ENCODE measurements around the gene CCDC50.

The CCDC50 gene

DNA sequence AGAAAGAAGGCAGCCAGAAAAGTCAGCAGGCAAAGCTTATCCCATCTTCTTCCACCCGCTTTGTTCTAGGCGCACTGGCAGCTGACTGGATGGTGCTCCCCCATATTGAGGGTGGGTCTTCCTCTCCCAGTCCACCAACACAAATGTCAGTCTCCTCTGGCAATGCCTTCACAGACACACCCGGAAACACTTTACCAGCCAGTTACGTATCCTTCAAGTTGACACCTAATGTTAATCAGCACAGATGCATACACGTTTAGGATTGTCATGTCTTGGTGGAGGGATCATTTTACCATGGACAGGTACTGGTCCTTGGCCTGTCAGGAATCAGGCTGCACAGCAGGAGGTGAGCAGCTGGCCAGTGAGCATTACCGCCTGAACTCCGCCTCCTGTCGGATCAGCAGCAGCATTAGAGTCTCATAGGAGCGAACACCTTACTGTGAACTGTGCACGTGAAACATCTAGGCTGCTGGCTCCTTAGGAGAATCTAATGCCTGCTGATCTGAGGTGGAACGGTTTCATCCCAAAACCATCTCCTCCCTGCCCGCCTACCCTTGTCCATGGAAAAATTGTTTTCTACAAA, 72.7 kb downstream of the CCDC50 start:
- no peak overlapping the region for H3K4me3 ChIP-seq (ENCODE audit: low read depth, low read length)
- DNase-seq (ENCODE audit: low read depth), result no peak
- TF ChIP-seq, protein P1, sequence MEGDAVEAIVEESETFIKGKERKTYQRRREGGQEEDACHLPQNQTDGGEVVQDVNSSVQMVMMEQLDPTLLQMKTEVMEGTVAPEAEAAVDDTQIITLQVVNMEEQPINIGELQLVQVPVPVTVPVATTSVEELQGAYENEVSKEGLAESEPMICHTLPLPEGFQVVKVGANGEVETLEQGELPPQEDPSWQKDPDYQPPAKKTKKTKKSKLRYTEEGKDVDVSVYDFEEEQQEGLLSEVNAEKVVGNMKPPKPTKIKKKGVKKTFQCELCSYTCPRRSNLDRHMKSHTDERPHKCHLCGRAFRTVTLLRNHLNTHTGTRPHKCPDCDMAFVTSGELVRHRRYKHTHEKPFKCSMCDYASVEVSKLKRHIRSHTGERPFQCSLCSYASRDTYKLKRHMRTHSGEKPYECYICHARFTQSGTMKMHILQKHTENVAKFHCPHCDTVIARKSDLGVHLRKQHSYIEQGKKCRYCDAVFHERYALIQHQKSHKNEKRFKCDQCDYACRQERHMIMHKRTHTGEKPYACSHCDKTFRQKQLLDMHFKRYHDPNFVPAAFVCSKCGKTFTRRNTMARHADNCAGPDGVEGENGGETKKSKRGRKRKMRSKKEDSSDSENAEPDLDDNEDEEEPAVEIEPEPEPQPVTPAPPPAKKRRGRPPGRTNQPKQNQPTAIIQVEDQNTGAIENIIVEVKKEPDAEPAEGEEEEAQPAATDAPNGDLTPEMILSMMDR (conservative IDR thresholded peaks at IDR 0.05; ENCODE audit: low read depth, low read length), result no peak

DNA sequence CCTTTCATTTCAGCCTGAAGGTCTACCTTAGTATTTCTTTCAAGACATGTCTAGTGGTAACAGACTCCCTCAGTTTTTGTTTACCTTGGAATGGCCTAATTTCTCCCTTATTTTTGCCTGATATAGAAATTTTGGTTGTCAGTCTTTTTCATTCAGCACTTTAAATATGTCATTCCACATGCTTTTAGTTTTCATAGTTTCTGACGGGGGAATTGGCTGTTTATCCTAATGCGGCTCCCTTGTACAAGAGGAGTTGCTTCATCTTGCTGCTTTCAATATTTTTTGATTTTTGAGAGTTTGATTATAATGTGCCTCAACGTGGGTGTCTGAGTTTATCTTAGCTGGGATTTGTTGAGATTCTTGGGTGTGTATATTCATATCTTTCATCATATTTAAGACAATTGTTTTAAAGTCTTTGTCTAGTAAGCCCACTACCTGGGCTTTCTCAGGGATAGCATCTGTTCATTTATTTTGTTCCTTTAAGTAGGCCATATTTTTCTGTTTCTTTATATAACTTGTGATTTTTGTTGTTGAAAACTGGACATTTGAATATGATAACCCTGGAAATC, 80.7 kb downstream of the CCDC50 start:
- no peak for DNase-seq (ENCODE audit: low read depth)
- H3K4me3 ChIP-seq (ENCODE audit: low read depth, low read length), result no peak overlapping the region
- TF ChIP-seq, protein P1 (conservative IDR thresholded peaks at IDR 0.05; ENCODE audit: low read depth, low read length), result no peak

DNA sequence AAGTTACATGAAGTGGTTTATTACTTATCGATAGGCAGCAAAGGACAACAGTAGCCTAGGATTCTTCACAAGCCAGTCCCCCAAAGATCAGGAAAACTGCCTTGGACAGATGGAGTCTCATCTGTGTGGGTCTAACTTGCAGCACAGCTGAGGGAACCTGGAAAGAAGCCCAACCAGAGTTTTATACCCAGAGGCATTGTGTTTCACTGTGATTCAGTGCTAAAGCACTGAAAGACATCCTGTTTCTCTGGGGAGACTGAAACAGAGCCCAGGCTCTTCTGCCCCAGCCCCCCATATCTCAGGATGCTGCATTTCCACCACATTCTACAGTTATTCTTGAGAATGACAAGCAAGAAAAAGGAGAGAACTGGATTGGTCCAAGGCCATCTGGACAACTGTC, 83.6 kb downstream of the CCDC50 start:
- peak; percentile 90 for DNase-seq (ENCODE audit: low read depth)
- TF ChIP-seq, protein P1 (conservative IDR thresholded peaks at IDR 0.05; ENCODE audit: low read depth, low read length), result no peak
- no peak overlapping the region for H3K4me3 ChIP-seq (ENCODE audit: low read depth, low read length)

DNA sequence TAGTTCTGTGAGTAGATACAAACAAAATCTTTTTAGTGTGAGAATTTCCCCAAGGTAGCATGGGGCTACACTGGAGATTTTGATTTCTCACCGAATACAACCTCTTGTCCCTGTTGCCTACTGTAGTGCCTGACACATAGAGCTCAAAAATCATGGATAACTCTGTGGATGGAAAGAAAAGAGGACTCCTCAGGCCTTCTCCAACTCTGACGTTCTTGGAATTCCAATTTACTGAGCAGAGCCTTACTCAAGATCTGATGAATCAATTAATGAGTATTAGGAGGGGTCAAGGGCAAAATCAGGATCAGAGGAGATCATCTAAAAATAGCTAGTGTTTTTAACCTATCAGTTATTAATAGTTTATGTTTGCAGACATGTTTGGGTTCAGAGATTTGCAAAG, 85.1 kb downstream of the CCDC50 start:
- no peak for DNase-seq (ENCODE audit: low read depth)
- TF ChIP-seq, protein P1 (conservative IDR thresholded peaks at IDR 0.05; ENCODE audit: low read depth, low read length), result no peak
- H3K4me3 ChIP-seq (ENCODE audit: low read depth, low read length), result no peak overlapping the region

DNA sequence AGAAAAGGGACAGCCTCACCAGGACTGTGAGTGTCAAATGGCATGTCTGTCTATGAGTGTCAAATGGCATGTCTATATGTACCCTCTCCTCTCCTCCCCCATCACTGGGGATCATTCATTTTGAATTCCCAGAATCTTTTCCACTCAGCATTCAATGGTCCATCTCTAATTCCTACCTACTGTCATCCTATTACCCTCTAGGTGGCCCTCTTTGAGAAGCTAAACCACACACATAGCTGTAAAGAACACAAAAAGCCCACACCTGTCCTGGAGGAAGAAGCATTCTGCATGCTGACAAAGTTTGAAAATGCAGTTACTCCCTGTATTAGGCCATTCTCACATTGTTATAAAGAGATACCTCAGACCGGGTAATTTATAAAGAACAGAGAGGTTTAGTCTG, 85.5 kb downstream of the CCDC50 start:
- TF ChIP-seq, protein P1 (conservative IDR thresholded peaks at IDR 0.05; ENCODE audit: low read depth, low read length), result no peak
- H3K4me3 ChIP-seq (ENCODE audit: low read depth, low read length), result no peak overlapping the region
- no peak for DNase-seq (ENCODE audit: low read depth)

DNA sequence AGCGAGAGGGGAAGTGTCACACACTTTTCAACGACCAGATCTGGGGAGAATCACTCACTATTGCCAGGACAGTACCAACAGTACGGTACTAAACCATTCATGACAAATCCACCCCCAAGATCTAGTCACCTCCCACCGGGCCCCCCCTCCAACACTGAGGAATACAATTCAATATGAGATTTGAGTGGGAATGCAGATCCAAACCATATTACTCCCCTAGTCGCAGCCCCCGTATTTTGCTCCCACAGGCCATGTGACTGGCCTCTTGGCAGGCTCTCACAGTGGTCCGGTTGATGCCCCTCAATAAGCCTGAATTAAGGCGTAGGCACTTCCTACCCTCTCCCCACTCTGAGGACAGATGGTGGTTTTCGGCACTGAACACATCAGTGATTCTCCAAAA, 86.4 kb downstream of the CCDC50 start:
- TF ChIP-seq, protein P1 (conservative IDR thresholded peaks at IDR 0.05; ENCODE audit: low read depth, low read length), result no peak
- no peak for DNase-seq (ENCODE audit: low read depth)
- H3K4me3 ChIP-seq (ENCODE audit: low read depth, low read length), result no peak overlapping the region

DNA sequence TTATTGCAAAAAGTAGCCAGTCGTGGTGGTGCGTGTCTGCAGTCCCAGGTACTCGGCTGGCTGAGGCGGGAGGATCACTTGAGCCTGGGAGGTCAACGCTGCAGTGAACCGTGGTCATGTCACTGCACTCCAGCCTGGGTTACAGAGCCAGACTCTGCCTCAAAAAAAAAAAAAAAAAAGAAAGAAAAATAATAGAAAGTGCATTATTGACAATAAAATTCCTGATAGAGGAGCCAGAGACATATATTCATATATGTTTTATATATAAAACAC, 88.2 kb downstream of the CCDC50 start:
- no peak for DNase-seq (ENCODE audit: low read depth)
- TF ChIP-seq, protein P1 (conservative IDR thresholded peaks at IDR 0.05; ENCODE audit: low read depth, low read length), result no peak
- H3K4me3 ChIP-seq (ENCODE audit: low read depth, low read length), result no peak overlapping the region

Data from choroid plexus epithelial cell (primary cell).